Lower leg skin (tissue), 3 donors: Measurements from ENCODE around the gene PRDM8.

ENCODE experiments used
- CTCF ChIP-seq, 3 donors: fragments of 450-650 bp; IDR thresholded peaks; one replicate each; pipeline ENCODE4 v1.5.1; 2016; ENCODE audit warnings: antibody characterized with exemption in 3 of 3, mild to moderate bottlenecking in 3 of 3, moderate library complexity in 2 of 3
- POLR2A ChIP-seq, 2 donors: fragments of 450-650 bp; IDR thresholded peaks; one replicate each; pipeline ENCODE4 v1.6.1; 2016 to 2017; ENCODE audit warnings: antibody characterized with exemption in 2 of 2, mild to moderate bottlenecking in 1 of 2, moderate library complexity in 1 of 2

DNA sequence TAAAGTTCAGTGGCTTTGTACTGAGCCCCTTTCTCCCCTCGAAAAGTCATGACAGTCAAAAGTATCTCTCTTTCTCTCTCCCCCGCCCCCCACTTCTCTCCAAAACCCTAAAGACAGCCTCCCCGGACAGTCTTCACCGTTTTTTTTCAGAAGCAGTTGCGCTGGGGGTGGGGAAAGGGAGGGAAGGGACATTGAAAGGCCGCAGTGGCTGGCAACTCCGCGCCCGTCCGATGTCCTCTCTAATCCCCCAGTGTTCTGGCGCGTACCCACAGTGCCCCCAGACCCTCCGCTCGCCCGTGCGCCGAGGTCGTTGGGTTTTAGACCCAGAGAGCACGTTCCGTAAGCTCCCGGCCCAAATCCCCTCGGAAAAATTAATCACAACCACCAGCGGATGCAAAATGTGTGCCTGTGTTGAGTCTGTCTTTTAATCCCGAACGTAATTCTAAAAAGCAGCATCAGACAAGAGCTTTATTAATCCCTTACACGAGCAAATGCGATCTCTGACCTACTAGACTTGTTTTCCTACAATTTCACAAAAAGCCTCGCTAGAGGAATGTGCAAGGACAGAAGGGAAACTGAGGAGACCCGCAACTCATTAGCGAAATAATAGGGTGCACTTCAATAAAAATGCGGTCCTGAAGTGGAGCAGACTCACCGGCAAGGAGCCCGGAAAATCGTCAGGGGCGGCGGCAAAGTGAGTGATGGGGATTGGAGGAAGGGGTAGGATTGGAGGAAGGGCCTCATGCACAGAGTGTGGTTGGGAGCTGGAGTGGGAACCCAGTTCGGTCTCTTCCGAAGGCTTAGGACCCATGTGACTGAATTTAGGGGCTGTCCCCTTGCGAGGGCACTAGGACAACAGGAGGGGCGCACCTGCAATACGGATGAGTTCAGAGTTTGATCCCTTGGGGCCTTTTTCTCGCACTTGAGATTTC lies 12.2 kb upstream of the PRDM8 start:
- TF ChIP-seq CTCF (IDR thresholded peaks at IDR 0.05) = no peak
- TF ChIP-seq POLR2A (IDR thresholded peaks at IDR 0.05) = no peak
